22Rv1 (cell line): ENCODE measurements around the gene ATP2B3.

Experiments
- H3K27ac ChIP-seq: fragments of 450-650 bp; 2 replicates; pipeline ENCODE4 v1.5.1; 2017
- ZFX ChIP-seq: fragments of 450-650 bp; IDR thresholded peaks from 2 replicates; pipeline ENCODE4 v1.6.1; 2017; ENCODE audit warnings: antibody characterized with exemption, borderline replicate concordance
- TF ChIP-seq, protein P1 (sequence below): fragments of 450-650 bp; IDR thresholded peaks from 2 replicates; pipeline ENCODE4 v1.5.1; 2017; ENCODE audit warnings: mild to moderate bottlenecking

ATP2B3 gene

DNA sequence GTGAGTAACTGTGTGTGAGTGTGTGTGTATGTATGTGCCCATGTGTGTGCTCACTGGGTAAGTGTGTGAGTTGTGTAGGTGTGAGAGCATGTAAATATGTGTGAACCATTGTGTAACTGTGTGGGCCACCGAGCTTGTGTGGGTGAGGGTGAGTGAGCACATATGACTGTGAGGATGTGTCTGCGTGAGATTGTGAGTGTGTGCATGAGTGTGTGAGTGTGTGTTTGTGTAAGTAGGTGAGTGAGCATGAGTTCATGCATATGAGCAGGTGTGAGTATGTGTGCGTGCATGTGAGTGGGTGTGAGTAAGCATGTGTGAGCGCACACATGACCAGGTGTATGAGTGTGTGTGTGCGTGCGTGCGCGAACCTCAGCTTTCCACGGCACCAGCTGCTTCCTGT lies 1.4 kb upstream of the ATP2B3 start:
- H3K27ac ChIP-seq: no peak overlapping the region

GRCh38 chrX:153517946-153518834 lies 748 bp downstream of the ATP2B3 start:
- TF ChIP-seq, protein P1, sequence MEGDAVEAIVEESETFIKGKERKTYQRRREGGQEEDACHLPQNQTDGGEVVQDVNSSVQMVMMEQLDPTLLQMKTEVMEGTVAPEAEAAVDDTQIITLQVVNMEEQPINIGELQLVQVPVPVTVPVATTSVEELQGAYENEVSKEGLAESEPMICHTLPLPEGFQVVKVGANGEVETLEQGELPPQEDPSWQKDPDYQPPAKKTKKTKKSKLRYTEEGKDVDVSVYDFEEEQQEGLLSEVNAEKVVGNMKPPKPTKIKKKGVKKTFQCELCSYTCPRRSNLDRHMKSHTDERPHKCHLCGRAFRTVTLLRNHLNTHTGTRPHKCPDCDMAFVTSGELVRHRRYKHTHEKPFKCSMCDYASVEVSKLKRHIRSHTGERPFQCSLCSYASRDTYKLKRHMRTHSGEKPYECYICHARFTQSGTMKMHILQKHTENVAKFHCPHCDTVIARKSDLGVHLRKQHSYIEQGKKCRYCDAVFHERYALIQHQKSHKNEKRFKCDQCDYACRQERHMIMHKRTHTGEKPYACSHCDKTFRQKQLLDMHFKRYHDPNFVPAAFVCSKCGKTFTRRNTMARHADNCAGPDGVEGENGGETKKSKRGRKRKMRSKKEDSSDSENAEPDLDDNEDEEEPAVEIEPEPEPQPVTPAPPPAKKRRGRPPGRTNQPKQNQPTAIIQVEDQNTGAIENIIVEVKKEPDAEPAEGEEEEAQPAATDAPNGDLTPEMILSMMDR: no peak
- no peak for TF ChIP-seq ZFX
- no peak overlapping the region for H3K27ac ChIP-seq

More for the DNA sequence above, 1.4 kb upstream of the ATP2B3 start:
- TF ChIP-seq, protein P1: no peak
- TF ChIP-seq ZFX: no peak

DNA sequence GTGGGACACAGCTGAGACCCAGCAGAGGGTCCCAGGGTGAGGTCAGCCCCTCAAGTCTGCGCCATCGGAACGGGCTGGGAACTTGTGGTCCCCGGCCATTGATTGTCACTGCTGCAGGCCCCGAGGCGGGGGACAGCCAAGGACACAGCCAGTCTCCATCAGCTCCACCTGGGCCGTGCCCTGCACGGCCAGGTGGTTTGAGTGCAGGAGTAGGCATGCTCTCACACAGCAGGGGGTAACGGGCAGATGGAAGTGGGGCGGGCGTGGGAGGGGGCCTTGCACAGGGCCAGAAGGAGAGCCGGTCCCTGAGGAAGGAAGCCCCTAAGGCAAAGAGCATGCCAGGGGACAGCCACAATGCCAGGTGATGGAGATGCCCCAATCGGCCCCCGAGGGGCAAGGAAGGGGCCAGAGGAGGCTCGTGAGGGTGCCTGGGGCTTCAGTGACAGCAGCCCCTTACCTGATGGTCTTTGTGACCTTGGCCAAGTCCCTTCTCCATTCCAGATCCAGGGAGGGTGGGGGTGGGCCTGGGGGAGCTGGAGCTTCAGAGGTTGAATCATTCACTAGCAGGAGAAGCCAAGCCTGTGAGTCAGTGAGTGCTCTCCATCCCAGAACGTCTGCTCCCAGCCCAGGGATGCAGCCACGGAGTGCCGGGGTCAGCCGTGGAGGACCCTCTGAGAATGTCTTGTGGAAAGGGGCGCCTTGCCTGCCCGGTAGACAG lies 2.3 kb downstream of the ATP2B3 start:
- no peak overlapping the region for H3K27ac ChIP-seq
- TF ChIP-seq, protein P1: no peak
- TF ChIP-seq ZFX: no peak

DNA sequence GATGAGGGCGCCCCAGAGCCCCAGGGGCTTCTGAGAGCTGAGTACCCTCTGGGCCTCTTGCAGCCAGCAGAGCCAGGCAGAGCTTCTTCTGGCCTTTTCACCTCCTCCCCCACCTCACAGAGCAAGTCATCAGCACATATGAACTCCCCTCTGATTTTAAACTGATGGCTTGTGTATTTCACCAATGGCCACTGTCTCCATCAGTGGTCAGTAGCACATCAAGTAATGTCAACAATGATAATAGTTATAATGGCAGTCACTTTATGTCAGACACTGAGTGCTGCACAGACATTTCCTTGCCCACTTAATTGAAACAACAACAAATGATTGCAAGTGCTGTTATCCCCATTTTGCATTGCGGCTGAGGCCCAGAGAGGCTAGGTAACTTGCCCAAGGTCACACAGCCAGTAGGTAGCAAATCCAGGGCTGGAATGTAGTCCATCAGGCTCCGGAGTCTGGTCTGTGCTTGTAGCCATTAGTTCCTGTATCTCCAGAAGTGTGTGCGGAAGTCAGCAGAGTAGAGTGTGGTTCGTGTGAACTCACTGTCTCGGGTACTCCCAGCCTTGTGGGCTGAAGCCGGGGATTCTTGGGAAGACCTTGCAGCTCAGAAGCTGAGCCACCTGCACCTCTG lies 3.0 kb downstream of the ATP2B3 start:
- no peak overlapping the region for H3K27ac ChIP-seq
- TF ChIP-seq, protein P1: no peak
- no peak for TF ChIP-seq ZFX

GRCh38 chrX:153521034-153521433 lies 3.6 kb downstream of the ATP2B3 start:
- no peak for TF ChIP-seq ZFX
- TF ChIP-seq, protein P1: no peak
- H3K27ac ChIP-seq: no peak overlapping the region

DNA sequence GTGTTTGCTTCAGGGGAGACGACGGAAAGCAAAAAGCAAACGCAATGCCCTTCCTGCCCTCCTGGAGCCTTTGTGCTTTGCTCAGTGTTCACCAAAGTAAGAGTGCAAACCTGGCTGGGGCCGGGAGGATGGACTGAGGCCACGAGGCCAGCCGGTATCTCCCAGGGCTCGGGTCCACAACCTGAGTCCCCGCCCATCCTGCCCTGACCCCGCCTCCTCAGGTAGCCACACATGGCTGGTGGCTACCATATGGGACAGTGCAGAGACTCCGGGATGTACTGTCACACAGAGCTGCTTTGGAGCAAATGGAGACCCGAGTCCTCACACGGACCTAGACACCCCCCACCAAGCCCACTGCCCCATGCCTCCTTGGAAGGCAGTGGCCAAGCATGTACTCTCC lies 4.8 kb downstream of the ATP2B3 start:
- H3K27ac ChIP-seq: no peak overlapping the region
- TF ChIP-seq, protein P1: no peak
- no peak for TF ChIP-seq ZFX
